Neural cell (in vitro differentiated cells): ENCODE results near the gene AKAP6. TPM values are rescaled to one million over a fixed set of nuclear protein-coding genes. Genes with fewer than 3 reads are reported as not detected.

Experiments used
- H2AFZ ChIP-seq: fragments of 200-600, 300-800 bp; sonication (generic), shearing (Covaris generic); 2 replicates; pipeline ENCODE4 v1.6.0; 2014; ENCODE audit warnings: low read depth, mild to moderate bottlenecking, antibody characterized with exemption, low read length, moderate library complexity
- H3F3A ChIP-seq: fragments of 200-600 bp; shearing (Covaris generic); 2 replicates; pipeline ENCODE4 v1.6.1; 2016; ENCODE audit warnings: mild to moderate bottlenecking, moderate library complexity, mixed read lengths, antibody characterized with exemption, low read length; ENCODE audit not compliant: insufficient read depth, poor library complexity, severe bottlenecking
- H3K27ac ChIP-seq: fragments of 200-600, 300-800 bp; sonication (generic), shearing (Covaris generic); 2 replicates; pipeline ENCODE4 v1.5.1; 2014; ENCODE audit warnings: mild to moderate bottlenecking, low read length, moderate library complexity
- H3K27me3 ChIP-seq: fragments of 300-800, 200-600 bp; sonication (generic), shearing (Covaris generic); 2 replicates; pipeline ENCODE4 v1.6.0; 2014; ENCODE audit warnings: mild to moderate bottlenecking, low read depth, low read length, moderate library complexity; ENCODE audit not compliant: insufficient read depth
- H3K36me3 ChIP-seq: fragments of 300-800, 200-600 bp; sonication (generic), shearing (Covaris generic); 2 replicates; pipeline ENCODE4 v1.5.1; 2014; ENCODE audit warnings: mild to moderate bottlenecking, antibody characterized with exemption, low read length, moderate library complexity; ENCODE audit not compliant: insufficient read depth
- H3K4me2 ChIP-seq: fragments of 300-800, 200-600 bp; sonication (generic), shearing (Covaris generic); 2 replicates; pipeline ENCODE4 v1.6.0; 2014; ENCODE audit warnings: mild to moderate bottlenecking, low read length
- H3K4me3 ChIP-seq: fragments of 300-800, 200-600 bp; sonication (generic), shearing (Covaris generic); 2 replicates; pipeline ENCODE4 v1.5.1; 2014; ENCODE audit warnings: mild to moderate bottlenecking, low read length, moderate library complexity
- H3K79me2 ChIP-seq: fragments of 200-600 bp; shearing (Covaris generic); replicated peaks from 2 replicates; pipeline ENCODE4 v1.6.0; 2014; ENCODE audit warnings: mild to moderate bottlenecking, low read length, moderate library complexity; ENCODE audit not compliant: insufficient read depth
- H3K9ac ChIP-seq: fragments of 300-800, 200-600 bp; sonication (generic), shearing (Covaris generic); 2 replicates; pipeline ENCODE4 v1.6.1; 2016; ENCODE audit warnings: mild to moderate bottlenecking, low read length, mixed read lengths
- H3K9me2 ChIP-seq: fragments of 200-600 bp; shearing (Covaris generic); 2 replicates; pipeline ENCODE4 v1.6.1; 2016; ENCODE audit warnings: mild to moderate bottlenecking, low read length, mixed read lengths; ENCODE audit not compliant: insufficient read depth
- H3K9me3 ChIP-seq: fragments of 200-600, 300-800 bp; sonication (generic), shearing (Covaris generic); 2 replicates; pipeline ENCODE4 v1.6.1; 2016; ENCODE audit warnings: mild to moderate bottlenecking, mixed run types, low read length, moderate library complexity, mixed read lengths
- H4K20me1 ChIP-seq: fragments of 200-600 bp; shearing (Covaris generic); 2 replicates; pipeline ENCODE4 v1.6.1; 2016; ENCODE audit warnings: mild to moderate bottlenecking, mixed run types; ENCODE audit not compliant: insufficient read depth
- EP300 ChIP-seq: fragments of 450-650 bp; conservative IDR thresholded peaks from 2 replicates; pipeline ENCODE4 v1.6.1; 2014; ENCODE audit warnings: antibody characterized with exemption, mild to moderate bottlenecking, moderate library complexity; ENCODE audit not compliant: poor library complexity, severe bottlenecking
- EZH2 ChIP-seq: fragments of 200-600, 300-800 bp; shearing (Covaris generic), sonication (generic); IDR thresholded peaks from 2 replicates; pipeline ENCODE4 v1.6.1; 2014; ENCODE audit warnings: antibody characterized with exemption, low read length, borderline replicate concordance, mild to moderate bottlenecking; ENCODE audit not compliant: insufficient read depth, poor library complexity, severe bottlenecking
- MXI1 ChIP-seq: fragments of 450-650 bp; conservative IDR thresholded peaks from 2 replicates; pipeline ENCODE4 v1.6.1; 2014; ENCODE audit warnings: antibody characterized with exemption, mild to moderate bottlenecking; ENCODE audit not compliant: poor library complexity, severe bottlenecking
- POLR2AphosphoS5 ChIP-seq: IDR thresholded peaks from 2 replicates; pipeline ENCODE4 v1.6.1; 2012
- RAD21 ChIP-seq: fragments of 450-650 bp; conservative IDR thresholded peaks from 2 replicates; pipeline ENCODE4 v1.6.1; 2014; ENCODE audit warnings: antibody characterized with exemption, mild to moderate bottlenecking, moderate library complexity
- SMC3 ChIP-seq: fragments of 450-650 bp; conservative IDR thresholded peaks from 2 replicates; pipeline ENCODE4 v1.6.1; 2014; ENCODE audit warnings: antibody characterized with exemption, mild to moderate bottlenecking, moderate library complexity; ENCODE audit not compliant: poor library complexity
- TAF1 ChIP-seq: IDR thresholded peaks from 2 replicates; pipeline ENCODE4 v1.6.1; 2012; ENCODE audit warnings: low read depth
- polyA plus RNA-seq: library from polyadenylated mRNA; depleted of rRNA; stranded (reverse); fragments of >200 nt; gene quantifications from 2 replicates; pipeline ENCODE4 v1.2.3, GENCODE V29; 2014
- TF ChIP-seq, protein P1 (sequence below): fragments of 450-650 bp; IDR thresholded peaks from 2 replicates; pipeline ENCODE4 v1.5.1; 2014; ENCODE audit warnings: antibody characterized with exemption, mild to moderate bottlenecking, moderate library complexity; ENCODE audit not compliant: poor library complexity, severe bottlenecking
- TF ChIP-seq, protein P2 (sequence below): IDR thresholded peaks from 2 replicates; pipeline ENCODE4 v1.6.1; 2012; ENCODE audit warnings: borderline replicate concordance

Gene AKAP6
- polyA plus RNA-seq, 1 donor from 2014 or later, result 15.8 TPM

DNA sequence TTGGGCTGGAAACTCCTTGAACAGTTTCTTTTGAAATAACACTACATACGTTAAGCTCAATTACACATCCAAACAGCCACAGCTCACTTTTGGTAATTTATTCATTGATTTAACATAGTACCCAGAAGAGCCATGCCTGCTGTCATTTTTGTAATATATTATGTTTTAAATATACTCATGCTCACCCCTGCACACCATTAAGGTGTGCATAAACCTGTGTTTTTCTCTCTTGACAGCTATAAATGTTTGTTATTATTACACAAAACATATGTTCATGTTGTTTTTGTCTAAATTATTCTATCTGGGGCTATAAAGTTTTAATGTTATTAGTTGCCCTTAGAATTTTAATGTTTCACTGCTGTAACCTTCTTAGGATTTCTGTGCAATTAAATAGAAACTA is 296.1 kb downstream of the AKAP6 start:
- H3K79me2 ChIP-seq, result no peaks in the 10 kb centered on the region
- H3K27me3 ChIP-seq, result no peaks in the 10 kb centered on the region
- no peak overlapping the region for H3K4me3 ChIP-seq
- H3K36me3 ChIP-seq, result no peaks in the 10 kb centered on the region
- H4K20me1 ChIP-seq, result no peaks in the 10 kb centered on the region
- H3K9ac ChIP-seq, result no peak overlapping the region
- no peaks in the 10 kb centered on the region for H3F3A ChIP-seq
- no peak overlapping the region for H2AFZ ChIP-seq
- no peak overlapping the region for H3K4me2 ChIP-seq
- H3K27ac ChIP-seq, result no peak overlapping the region
- TF ChIP-seq EZH2 (no peak), POLR2AphosphoS5 (no peak), TAF1 (no peak), MXI1 (no peak), SMC3 (no peak), RAD21 (no peak)
- TF ChIP-seq, protein P1, sequence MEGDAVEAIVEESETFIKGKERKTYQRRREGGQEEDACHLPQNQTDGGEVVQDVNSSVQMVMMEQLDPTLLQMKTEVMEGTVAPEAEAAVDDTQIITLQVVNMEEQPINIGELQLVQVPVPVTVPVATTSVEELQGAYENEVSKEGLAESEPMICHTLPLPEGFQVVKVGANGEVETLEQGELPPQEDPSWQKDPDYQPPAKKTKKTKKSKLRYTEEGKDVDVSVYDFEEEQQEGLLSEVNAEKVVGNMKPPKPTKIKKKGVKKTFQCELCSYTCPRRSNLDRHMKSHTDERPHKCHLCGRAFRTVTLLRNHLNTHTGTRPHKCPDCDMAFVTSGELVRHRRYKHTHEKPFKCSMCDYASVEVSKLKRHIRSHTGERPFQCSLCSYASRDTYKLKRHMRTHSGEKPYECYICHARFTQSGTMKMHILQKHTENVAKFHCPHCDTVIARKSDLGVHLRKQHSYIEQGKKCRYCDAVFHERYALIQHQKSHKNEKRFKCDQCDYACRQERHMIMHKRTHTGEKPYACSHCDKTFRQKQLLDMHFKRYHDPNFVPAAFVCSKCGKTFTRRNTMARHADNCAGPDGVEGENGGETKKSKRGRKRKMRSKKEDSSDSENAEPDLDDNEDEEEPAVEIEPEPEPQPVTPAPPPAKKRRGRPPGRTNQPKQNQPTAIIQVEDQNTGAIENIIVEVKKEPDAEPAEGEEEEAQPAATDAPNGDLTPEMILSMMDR, result no peak
- TF ChIP-seq, protein P2, sequence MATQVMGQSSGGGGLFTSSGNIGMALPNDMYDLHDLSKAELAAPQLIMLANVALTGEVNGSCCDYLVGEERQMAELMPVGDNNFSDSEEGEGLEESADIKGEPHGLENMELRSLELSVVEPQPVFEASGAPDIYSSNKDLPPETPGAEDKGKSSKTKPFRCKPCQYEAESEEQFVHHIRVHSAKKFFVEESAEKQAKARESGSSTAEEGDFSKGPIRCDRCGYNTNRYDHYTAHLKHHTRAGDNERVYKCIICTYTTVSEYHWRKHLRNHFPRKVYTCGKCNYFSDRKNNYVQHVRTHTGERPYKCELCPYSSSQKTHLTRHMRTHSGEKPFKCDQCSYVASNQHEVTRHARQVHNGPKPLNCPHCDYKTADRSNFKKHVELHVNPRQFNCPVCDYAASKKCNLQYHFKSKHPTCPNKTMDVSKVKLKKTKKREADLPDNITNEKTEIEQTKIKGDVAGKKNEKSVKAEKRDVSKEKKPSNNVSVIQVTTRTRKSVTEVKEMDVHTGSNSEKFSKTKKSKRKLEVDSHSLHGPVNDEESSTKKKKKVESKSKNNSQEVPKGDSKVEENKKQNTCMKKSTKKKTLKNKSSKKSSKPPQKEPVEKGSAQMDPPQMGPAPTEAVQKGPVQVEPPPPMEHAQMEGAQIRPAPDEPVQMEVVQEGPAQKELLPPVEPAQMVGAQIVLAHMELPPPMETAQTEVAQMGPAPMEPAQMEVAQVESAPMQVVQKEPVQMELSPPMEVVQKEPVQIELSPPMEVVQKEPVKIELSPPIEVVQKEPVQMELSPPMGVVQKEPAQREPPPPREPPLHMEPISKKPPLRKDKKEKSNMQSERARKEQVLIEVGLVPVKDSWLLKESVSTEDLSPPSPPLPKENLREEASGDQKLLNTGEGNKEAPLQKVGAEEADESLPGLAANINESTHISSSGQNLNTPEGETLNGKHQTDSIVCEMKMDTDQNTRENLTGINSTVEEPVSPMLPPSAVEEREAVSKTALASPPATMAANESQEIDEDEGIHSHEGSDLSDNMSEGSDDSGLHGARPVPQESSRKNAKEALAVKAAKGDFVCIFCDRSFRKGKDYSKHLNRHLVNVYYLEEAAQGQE, result no peak
- H3K9me2 ChIP-seq, result no peaks in the 10 kb centered on the region
- no peaks in the 10 kb centered on the region for H3K9me3 ChIP-seq

DNA sequence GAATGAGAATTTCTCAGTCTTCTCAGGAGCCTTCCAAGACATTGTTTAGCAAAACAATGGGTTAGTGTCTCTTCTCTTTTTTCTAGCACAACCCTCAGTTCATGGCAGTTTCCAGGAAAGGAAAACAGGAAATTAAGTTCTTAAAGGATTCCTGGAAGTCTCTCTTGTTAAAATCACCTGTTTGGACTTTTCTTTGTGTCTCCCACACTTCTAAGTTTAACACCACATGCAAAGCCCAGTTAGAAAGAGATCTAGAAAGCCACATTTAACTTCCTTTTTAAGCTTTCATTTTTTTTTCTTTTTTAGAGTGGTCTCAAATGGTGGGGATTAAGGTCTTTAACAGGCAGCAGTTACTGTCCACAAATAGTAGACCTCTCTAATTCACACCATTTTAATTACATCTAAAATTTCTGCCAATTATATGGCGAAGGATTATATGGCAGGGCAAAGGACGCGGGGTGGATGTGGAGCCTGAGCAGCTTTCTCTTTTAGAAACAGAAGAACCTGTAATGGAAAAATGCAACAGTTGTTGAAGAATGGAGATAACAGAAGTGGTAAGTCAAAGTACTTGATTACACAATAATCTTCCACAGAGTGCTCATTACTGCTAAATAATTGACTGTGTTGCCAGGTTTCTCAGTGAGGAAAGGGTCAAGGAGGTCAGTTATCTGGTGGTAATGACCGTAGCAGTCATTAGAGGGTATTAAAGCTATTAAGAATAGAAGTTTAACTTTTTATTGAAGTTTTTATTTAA is 298.6 kb downstream of the AKAP6 start:
- no peak overlapping the region for H3K4me2 ChIP-seq

More for the DNA sequence above, 298.6 kb downstream of the AKAP6 start:
- H2AFZ ChIP-seq, result no peak overlapping the region
- H3K27me3 ChIP-seq, result no peaks in the 10 kb centered on the region
- no peak overlapping the region for H3K27ac ChIP-seq
- H4K20me1 ChIP-seq, result no peaks in the 10 kb centered on the region
- H3F3A ChIP-seq, result no peaks in the 10 kb centered on the region
- no peak overlapping the region for H3K4me3 ChIP-seq
- no peaks in the 10 kb centered on the region for H3K79me2 ChIP-seq
- H3K9ac ChIP-seq, result no peak overlapping the region
- no peaks in the 10 kb centered on the region for H3K36me3 ChIP-seq
- no peak for TF ChIP-seq RAD21
- no peak for TF ChIP-seq POLR2AphosphoS5
- no peak for TF ChIP-seq TAF1
- TF ChIP-seq, protein P2, result no peak
- TF ChIP-seq MXI1, result no peak
- TF ChIP-seq, protein P1, result no peak
- TF ChIP-seq EP300, result no peak
- no peak for TF ChIP-seq SMC3
- TF ChIP-seq EZH2, result no peak
- no peaks in the 10 kb centered on the region for H3K9me3 ChIP-seq
- H3K9me2 ChIP-seq, result no peaks in the 10 kb centered on the region
